Measurements from ENCODE around the gene C1orf21. TPM values are rescaled to one million over a fixed set of nuclear protein-coding genes. Genes with fewer than 3 reads are reported as not detected.

C1orf21 gene
- total and polyA plus RNA-seq, 9 donors = 36.9 to 51.3 (median 44.3) TPM

- Histone ChIP-seq H3K27ac (ENCODE audit: low read length) (no peak overlapping the region), H3K4me3 (ENCODE audit: low read length) (no peak overlapping the region), H3K36me3 (ENCODE audit: control insufficient read depth, insufficient read depth, low read length) (no peaks in the 10 kb centered on the region), H3K4me1 (ENCODE audit: control insufficient read depth, insufficient read depth, low read length) (peaks cover 32% of the 10 kb centered on the region), H3K9me3 (replicated peaks; ENCODE audit: control insufficient read depth, low read depth, low read length) (no peaks in the 10 kb centered on the region), H3K27me3 (ENCODE audit: control insufficient read depth, insufficient read depth, low read length) (no peaks in the 10 kb centered on the region)
- 100% methylated on average over 2 of the region's 3 CpGs for WGBS (ENCODE audit: insufficient coverage)
- DNase-seq = no peak
Measured at GRCh38 chr1:184489908-184490307, 103.1 kb downstream of the C1orf21 start.

- no peaks in the 10 kb centered on the region for H3K9me3 ChIP-seq (replicated peaks; ENCODE audit: control insufficient read depth, low read depth, low read length)
- no peak overlapping the region for H3K4me3 ChIP-seq (ENCODE audit: low read length)
- no peaks in the 10 kb centered on the region for H3K36me3 ChIP-seq (ENCODE audit: control insufficient read depth, insufficient read depth, low read length)
- no peak for DNase-seq
- no peaks in the 10 kb centered on the region for H3K27me3 ChIP-seq (ENCODE audit: control insufficient read depth, insufficient read depth, low read length)
- peaks cover 10% of the 10 kb centered on the region for H3K4me1 ChIP-seq (ENCODE audit: control insufficient read depth, insufficient read depth, low read length)
- no peak overlapping the region for H3K27ac ChIP-seq (ENCODE audit: low read length)
Measured at GRCh38 chr1:184492536-184492935, 105.7 kb downstream of the C1orf21 start.

DNA sequence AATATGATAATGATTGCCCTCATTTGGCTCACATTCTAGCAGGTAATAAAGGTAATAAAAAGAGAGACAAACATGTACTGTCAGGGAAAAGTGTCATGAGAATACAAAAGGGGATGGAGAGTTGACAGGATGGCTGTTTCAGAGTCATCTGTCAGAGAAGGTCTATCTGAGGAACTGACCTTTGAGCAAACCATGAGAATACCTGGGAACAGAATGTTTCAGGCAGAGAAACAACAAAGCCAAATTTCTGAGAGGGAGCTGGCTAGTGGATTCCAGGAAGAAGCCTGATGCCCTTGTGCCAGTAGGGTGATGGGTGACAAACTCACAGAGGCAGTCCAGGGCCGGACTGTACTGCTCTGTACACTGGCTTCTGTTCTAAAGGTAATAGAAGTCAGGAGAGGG is 107.2 kb downstream of the C1orf21 start:
- H3K4me1 ChIP-seq (ENCODE audit: control insufficient read depth, insufficient read depth, low read length) = peaks cover 7% of the 10 kb centered on the region
- H3K9me3 ChIP-seq (replicated peaks; ENCODE audit: control insufficient read depth, low read depth, low read length) = no peaks in the 10 kb centered on the region
- H3K27me3 ChIP-seq (ENCODE audit: control insufficient read depth, insufficient read depth, low read length) = no peaks in the 10 kb centered on the region
- no peak overlapping the region for H3K27ac ChIP-seq (ENCODE audit: low read length)
- DNase-seq = no peak
- WGBS (ENCODE audit: insufficient coverage) = 90% methylated on average over 1 of the region's 1 CpG
- no peak overlapping the region for H3K4me3 ChIP-seq (ENCODE audit: low read length)
- H3K36me3 ChIP-seq (ENCODE audit: control insufficient read depth, insufficient read depth, low read length) = no peaks in the 10 kb centered on the region

- H3K4me3 ChIP-seq (ENCODE audit: low read length) = no peak overlapping the region
- 98% methylated on average over 3 of the region's 4 CpGs for whole genome bisulfite sequencing (ENCODE audit: insufficient coverage)
- H3K4me1 ChIP-seq (ENCODE audit: control insufficient read depth, insufficient read depth, low read length) = peaks cover 10% of the 10 kb centered on the region
- H3K27ac ChIP-seq (ENCODE audit: low read length) = no peak overlapping the region
- no peaks in the 10 kb centered on the region for H3K27me3 ChIP-seq (ENCODE audit: control insufficient read depth, insufficient read depth, low read length)
- H3K36me3 ChIP-seq (ENCODE audit: control insufficient read depth, insufficient read depth, low read length) = no peaks in the 10 kb centered on the region
- no peak for DNase-seq
- no peaks in the 10 kb centered on the region for H3K9me3 ChIP-seq (replicated peaks; ENCODE audit: control insufficient read depth, low read depth, low read length)
Measured at GRCh38 chr1:184494929-184495328, 108.1 kb downstream of the C1orf21 start.

DNA sequence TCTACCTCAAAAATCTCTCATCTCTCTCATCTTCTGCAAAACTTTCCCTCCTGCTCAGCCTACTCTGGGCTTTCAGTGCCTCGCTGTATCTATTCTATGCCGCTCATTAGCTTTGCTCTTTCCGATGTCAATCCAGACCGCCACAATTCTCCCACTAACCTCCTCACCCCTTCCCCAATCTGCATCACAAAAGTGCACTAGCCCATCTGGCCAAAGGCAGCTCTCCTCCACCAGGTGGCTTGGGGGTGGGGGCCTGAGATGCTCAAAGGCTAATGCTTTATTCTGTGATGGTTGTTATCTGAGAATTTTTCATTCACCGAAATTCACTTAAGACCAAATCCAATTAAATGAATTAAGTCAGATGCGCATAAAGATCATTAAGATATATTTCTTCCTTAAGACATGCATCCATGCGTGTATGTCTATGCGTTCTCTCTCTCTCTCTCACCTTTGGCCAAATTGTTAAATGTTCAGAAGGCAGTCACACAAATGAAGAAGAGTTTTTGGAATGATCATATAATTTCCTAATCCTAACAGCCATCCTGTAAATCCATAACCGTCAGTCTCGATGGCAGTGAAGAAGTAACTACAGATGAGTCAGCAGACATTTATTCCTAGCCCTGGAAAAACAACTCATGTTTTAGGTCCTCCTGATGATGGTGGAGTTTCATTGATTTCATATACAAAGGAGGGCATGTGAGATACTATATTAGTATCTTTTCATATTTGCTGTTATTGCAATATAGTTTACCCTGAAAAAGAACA is 111.3 kb downstream of the C1orf21 start:
- no peaks in the 10 kb centered on the region for H3K9me3 ChIP-seq (replicated peaks; ENCODE audit: control insufficient read depth, low read depth, low read length)
- no peak overlapping the region for H3K27ac ChIP-seq (ENCODE audit: low read length)
- 77% methylated on average over 4 of the region's 10 CpGs for WGBS (ENCODE audit: insufficient coverage)
- no peak for DNase-seq
- H3K4me3 ChIP-seq (ENCODE audit: low read length) = no peak overlapping the region
- H3K4me1 ChIP-seq (ENCODE audit: control insufficient read depth, insufficient read depth, low read length) = peaks cover 3% of the 10 kb centered on the region
- H3K36me3 ChIP-seq (ENCODE audit: control insufficient read depth, insufficient read depth, low read length) = no peaks in the 10 kb centered on the region
- H3K27me3 ChIP-seq (ENCODE audit: control insufficient read depth, insufficient read depth, low read length) = no peaks in the 10 kb centered on the region

DNA sequence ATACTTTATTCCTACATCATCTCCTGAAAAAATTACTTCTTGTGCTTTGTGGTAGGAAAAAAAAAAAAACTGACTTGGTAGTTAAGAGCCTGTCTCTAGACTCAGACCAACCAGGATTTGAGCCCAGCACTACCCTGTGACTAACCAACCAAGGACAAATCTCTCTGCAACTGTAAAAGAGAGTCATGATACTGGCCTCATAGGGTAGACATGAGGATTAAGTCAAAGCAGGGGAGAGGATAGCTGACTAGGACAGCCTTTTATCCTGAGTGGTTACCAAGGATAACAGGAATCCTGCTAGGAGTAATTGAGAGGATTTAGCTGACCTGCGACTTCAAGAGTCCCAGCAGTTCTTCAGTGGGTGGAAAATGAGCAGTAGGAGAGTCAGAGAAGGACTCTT is 112.8 kb downstream of the C1orf21 start:
- Histone ChIP-seq H3K4me3 (ENCODE audit: low read length) (no peak overlapping the region), H3K4me1 (ENCODE audit: control insufficient read depth, insufficient read depth, low read length) (peaks cover 14% of the 10 kb centered on the region), H3K9me3 (replicated peaks; ENCODE audit: control insufficient read depth, low read depth, low read length) (no peaks in the 10 kb centered on the region), H3K36me3 (ENCODE audit: control insufficient read depth, insufficient read depth, low read length) (no peaks in the 10 kb centered on the region), H3K27ac (ENCODE audit: low read length) (no peak overlapping the region), H3K27me3 (ENCODE audit: control insufficient read depth, insufficient read depth, low read length) (no peaks in the 10 kb centered on the region)
- no peak for DNase-seq
- WGBS (ENCODE audit: insufficient coverage) = 56% methylated on average over 1 of the region's 1 CpG

DNA sequence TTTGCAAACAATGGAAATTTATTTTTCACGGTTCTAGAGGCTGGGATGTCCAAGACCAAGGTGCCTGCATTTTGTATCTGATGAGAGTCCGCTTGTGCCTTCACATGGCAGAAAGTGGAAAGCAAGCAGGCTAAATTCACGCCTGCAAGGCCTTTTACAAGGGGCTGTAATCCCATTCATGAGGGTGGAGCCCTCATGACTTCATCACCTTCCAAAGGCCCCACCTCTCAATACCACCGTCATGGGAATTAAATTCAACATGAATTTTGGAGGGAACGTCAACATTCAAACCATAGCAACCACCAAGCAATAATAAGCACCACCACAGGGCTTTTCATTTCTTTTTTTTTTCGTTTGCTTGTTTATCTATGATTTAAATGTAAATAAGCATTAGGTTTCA is 115.3 kb downstream of the C1orf21 start:
- 100% methylated on average over 2 of the region's 6 CpGs for WGBS (ENCODE audit: insufficient coverage)
- Histone ChIP-seq H3K27ac (ENCODE audit: low read length) (no peak overlapping the region), H3K4me1 (ENCODE audit: control insufficient read depth, insufficient read depth, low read length) (peaks cover 14% of the 10 kb centered on the region), H3K27me3 (ENCODE audit: control insufficient read depth, insufficient read depth, low read length) (no peaks in the 10 kb centered on the region), H3K36me3 (ENCODE audit: control insufficient read depth, insufficient read depth, low read length) (no peaks in the 10 kb centered on the region), H3K9me3 (replicated peaks; ENCODE audit: control insufficient read depth, low read depth, low read length) (no peaks in the 10 kb centered on the region), H3K4me3 (ENCODE audit: low read length) (no peak overlapping the region)
- DNase-seq = peak; percentile 44

- Histone ChIP-seq H3K27me3 (ENCODE audit: control insufficient read depth, insufficient read depth, low read length) (no peaks in the 10 kb centered on the region), H3K36me3 (ENCODE audit: control insufficient read depth, insufficient read depth, low read length) (no peaks in the 10 kb centered on the region), H3K27ac (ENCODE audit: low read length) (no peak overlapping the region), H3K4me1 (ENCODE audit: control insufficient read depth, insufficient read depth, low read length) (peaks cover 16% of the 10 kb centered on the region), H3K9me3 (replicated peaks; ENCODE audit: control insufficient read depth, low read depth, low read length) (no peaks in the 10 kb centered on the region), H3K4me3 (ENCODE audit: low read length) (no peak overlapping the region)
- 83% methylated on average over 1 of the region's 6 CpGs for WGBS (ENCODE audit: insufficient coverage)
- no peak for DNase-seq
Measured at GRCh38 chr1:184503221-184503749, 116.5 kb downstream of the C1orf21 start.

DNA sequence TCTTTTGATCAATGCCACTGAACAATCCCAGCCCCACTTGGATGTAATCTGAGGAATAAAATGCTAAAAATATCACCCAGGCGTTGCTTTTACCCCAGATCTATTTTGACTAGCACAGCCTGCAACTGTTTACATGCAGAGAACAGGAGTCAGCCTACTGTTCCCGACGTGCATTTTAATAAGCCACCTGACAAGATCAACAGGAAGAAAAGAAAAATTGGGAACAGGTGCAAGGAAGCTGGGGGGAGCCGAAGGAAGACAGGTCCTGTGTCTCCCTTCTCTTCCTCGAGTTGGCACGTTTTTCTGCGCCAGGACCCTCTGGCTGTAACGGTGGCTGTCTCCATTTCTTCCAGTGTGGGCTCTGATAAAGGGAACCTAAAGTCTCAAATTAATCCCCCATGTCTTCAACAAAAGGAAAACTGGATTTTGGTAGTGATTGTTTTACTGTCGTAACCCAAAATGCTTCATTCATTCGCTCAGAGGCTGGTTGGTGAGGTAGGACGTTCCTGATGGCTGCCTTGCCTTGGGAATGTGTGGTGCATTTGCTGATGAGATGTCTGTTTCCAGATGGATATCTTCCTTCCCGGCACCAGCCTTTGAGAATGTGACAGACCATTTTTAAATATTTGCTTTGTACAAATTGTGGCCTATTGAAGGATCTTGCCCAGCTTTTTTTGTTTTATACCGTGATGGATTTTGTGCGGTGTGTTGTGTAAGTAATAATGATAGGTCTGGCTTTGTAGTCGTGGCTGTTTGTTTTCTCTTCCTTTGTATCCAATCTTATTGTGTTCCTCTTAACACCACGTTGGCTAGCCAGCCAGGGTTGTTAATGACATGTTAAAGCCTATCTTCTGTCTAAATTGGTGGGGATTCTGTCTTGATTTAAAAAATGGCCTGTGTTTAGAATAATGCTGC is 117.5 kb downstream of the C1orf21 start:
- peak; percentile 28 for DNase-seq
- WGBS (ENCODE audit: insufficient coverage) = 61% methylated on average over 5 of the region's 16 CpGs
- Histone ChIP-seq H3K36me3 (ENCODE audit: control insufficient read depth, insufficient read depth, low read length) (no peaks in the 10 kb centered on the region), H3K27ac (ENCODE audit: low read length) (no peak overlapping the region), H3K9me3 (replicated peaks; ENCODE audit: control insufficient read depth, low read depth, low read length) (no peaks in the 10 kb centered on the region), H3K4me1 (ENCODE audit: control insufficient read depth, insufficient read depth, low read length) (peaks cover 16% of the 10 kb centered on the region), H3K27me3 (ENCODE audit: control insufficient read depth, insufficient read depth, low read length) (no peaks in the 10 kb centered on the region), H3K4me3 (ENCODE audit: low read length) (no peak overlapping the region)

- H3K4me1 ChIP-seq (ENCODE audit: control insufficient read depth, insufficient read depth, low read length) = peaks cover 13% of the 10 kb centered on the region
- no peak overlapping the region for H3K4me3 ChIP-seq (ENCODE audit: low read length)
- H3K27ac ChIP-seq (ENCODE audit: low read length) = no peak overlapping the region
- DNase-seq = no peak
- H3K36me3 ChIP-seq (ENCODE audit: control insufficient read depth, insufficient read depth, low read length) = peaks cover 2% of the 10 kb centered on the region
- no CpG with 5 or more reads among the region's 1 CpG for whole genome bisulfite sequencing (ENCODE audit: insufficient coverage)
- H3K9me3 ChIP-seq (replicated peaks; ENCODE audit: control insufficient read depth, low read depth, low read length) = no peaks in the 10 kb centered on the region
- no peaks in the 10 kb centered on the region for H3K27me3 ChIP-seq (ENCODE audit: control insufficient read depth, insufficient read depth, low read length)
Measured at GRCh38 chr1:184504955-184505338, 118.1 kb downstream of the C1orf21 start.

All from muscle of leg (tissue), 11 donors.